Uterus (tissue), 4 donors: Measurements from ENCODE around the gene SHROOM1. TPM values are rescaled to one million over a fixed set of nuclear protein-coding genes. Genes with fewer than 3 reads are reported as not detected.

ENCODE experiments used
- DNase-seq, 2 donors: peaks; one replicate each; pipeline ENCODE4 v3.0.0-alpha.2; 2019 to 2020
- H3K27ac ChIP-seq, 2 donors: fragments of 200-600 bp; sonication (generic); 1 replicate in 1 of 2; 2 replicates in 1 of 2; pipeline ENCODE4 v1.5.1; 2016 to 2018
- H3K27me3 ChIP-seq, 2 donors: fragments of 200-600 bp; sonication (generic); one replicate each; pipeline ENCODE4 v1.5.1; 2018 to 2019; ENCODE audit warnings: control low read depth in 1 of 2
- H3K36me3 ChIP-seq, 2 donors: fragments of 200-600 bp; sonication (generic); one replicate each; pipeline ENCODE4 v1.5.1; 2019; ENCODE audit warnings: control low read depth in 1 of 2
- H3K4me1 ChIP-seq, 2 donors: fragments of 200-600 bp; sonication (generic); one replicate each; pipeline ENCODE4 v1.5.1; 2018 to 2019; ENCODE audit warnings: control low read depth in 1 of 2
- H3K4me3 ChIP-seq, 2 donors: fragments of 200-600 bp; sonication (generic); 1 replicate in 1 of 2; 2 replicates in 1 of 2; pipeline ENCODE4 v1.5.1; 2018 to 2019; ENCODE audit warnings: mild to moderate bottlenecking in 1 of 2
- H3K9me3 ChIP-seq, 2 donors: fragments of 200-600 bp; sonication (generic); one replicate each; pipeline ENCODE4 v1.5.1; 2019; ENCODE audit warnings: control low read depth in 1 of 2
- CTCF ChIP-seq, 4 experiments: fragments of 200-600 bp in 2 of 4; fragments of 450-650 bp in 2 of 4; sonication (generic) in 2 of 4; IDR thresholded peaks; one replicate each; pipeline ENCODE4 v1.5.1; 2016 to 2019; ENCODE audit warnings: antibody characterized with exemption in 4 of 4, mild to moderate bottlenecking in 2 of 4, moderate library complexity in 1 of 4
- POLR2A ChIP-seq, 2 donors: fragments of 450-650 bp; IDR thresholded peaks; one replicate each; pipeline ENCODE4 v1.6.1; 2016; ENCODE audit warnings: antibody characterized with exemption in 2 of 2, mild to moderate bottlenecking in 1 of 2, moderate library complexity in 1 of 2
- intact Hi-C: fragments of 100-400 bp; cut with DNase I; formaldehyde crosslinking; loops from one replicate; pipeline ENCODE4 v1.15.1; 2023; ENCODE audit warnings: low total_unique reads
- total RNA-seq, 4 donors: library from RNA; depleted of rRNA in 3 of 4; stranded (reverse); fragments of >200 nt in 3 of 4; gene quantifications; one replicate each; pipeline versions ENCODE4 v1.1.0 to v1.2.4, GENCODE V29; 2014 to 2023
- donor health status: DM: yes; HTN: yes; CAD: no.

SHROOM1 gene
- total RNA-seq, 4 donors from 2014 or later, result 5.0 to 28.0 (median 12.3) TPM

GRCh38 chr5:132785365-132785764 lies 45.1 kb downstream of the SHROOM1 start:
- no peak for DNase-seq
- no peaks in the 10 kb centered on the region for H3K9me3 ChIP-seq
- H3K4me1 ChIP-seq, result no peaks in the 10 kb centered on the region
- no peak overlapping the region for H3K4me3 ChIP-seq
- no peak overlapping the region for H3K27ac ChIP-seq
- TF ChIP-seq CTCF (IDR thresholded peaks at IDR 0.05) (no peak), POLR2A (IDR thresholded peaks at IDR 0.05) (no peak)
- H3K36me3 ChIP-seq, result no peaks in the 10 kb centered on the region
- H3K27me3 ChIP-seq, result no peaks in the 10 kb centered on the region
- intact Hi-C loops, result no loop called here

GRCh38 chr5:132782101-132782500 lies 48.3 kb downstream of the SHROOM1 start:
- no peak overlapping the region for H3K27ac ChIP-seq
- DNase-seq, result no peak
- TF ChIP-seq CTCF (IDR thresholded peaks at IDR 0.05) (no peak), POLR2A (IDR thresholded peaks at IDR 0.05) (no peak)
- no peaks in the 10 kb centered on the region for H3K36me3 ChIP-seq
- H3K4me1 ChIP-seq, result peaks cover 0 to 8% of the 10 kb centered on the region in 2 donors
- intact Hi-C loops, result no loop called here
- no peaks in the 10 kb centered on the region for H3K9me3 ChIP-seq
- H3K27me3 ChIP-seq, result no peaks in the 10 kb centered on the region
- H3K4me3 ChIP-seq, result no peak overlapping the region

GRCh38 chr5:132781029-132781428 lies 49.4 kb downstream of the SHROOM1 start:
- Histone ChIP-seq H3K4me3 (no peak overlapping the region), H3K4me1 (peaks cover 0 to 11% of the 10 kb centered on the region in 2 donors), H3K9me3 (no peaks in the 10 kb centered on the region), H3K27ac (no peak overlapping the region), H3K27me3 (no peaks in the 10 kb centered on the region), H3K36me3 (no peaks in the 10 kb centered on the region)
- TF ChIP-seq POLR2A (IDR thresholded peaks at IDR 0.05), result no peak
- no peak for TF ChIP-seq CTCF (IDR thresholded peaks at IDR 0.05)
- DNase-seq, result no peak
- intact Hi-C loops, result no loop called here

GRCh38 chr5:132780577-132780976 lies 49.9 kb downstream of the SHROOM1 start:
- intact Hi-C loops, result no loop called here
- Histone ChIP-seq H3K4me1 (peaks cover 0 to 11% of the 10 kb centered on the region in 2 donors), H3K27ac (no peak overlapping the region), H3K27me3 (no peaks in the 10 kb centered on the region), H3K9me3 (no peaks in the 10 kb centered on the region), H3K36me3 (no peaks in the 10 kb centered on the region), H3K4me3 (no peak overlapping the region)
- DNase-seq, result no peak
- TF ChIP-seq CTCF (IDR thresholded peaks at IDR 0.05) (no peak), POLR2A (IDR thresholded peaks at IDR 0.05) (no peak)

GRCh38 chr5:132779961-132780360 lies 50.5 kb downstream of the SHROOM1 start:
- H3K4me3 ChIP-seq, result no peak overlapping the region
- peaks cover 0 to 11% of the 10 kb centered on the region in 2 donors for H3K4me1 ChIP-seq
- TF ChIP-seq POLR2A (IDR thresholded peaks at IDR 0.05) (no peak), CTCF (IDR thresholded peaks at IDR 0.05) (no peak)
- no peaks in the 10 kb centered on the region for H3K9me3 ChIP-seq
- no peaks in the 10 kb centered on the region for H3K36me3 ChIP-seq
- DNase-seq, result no peak
- intact Hi-C loops, result no loop called here
- H3K27me3 ChIP-seq, result no peaks in the 10 kb centered on the region
- H3K27ac ChIP-seq, result no peak overlapping the region
